ENCODE data around the gene HAL.

HAL gene

GRCh38 chr12:96006727-96007126 is 10.6 kb upstream of the HAL start:
- DNase-seq = no peak

DNA sequence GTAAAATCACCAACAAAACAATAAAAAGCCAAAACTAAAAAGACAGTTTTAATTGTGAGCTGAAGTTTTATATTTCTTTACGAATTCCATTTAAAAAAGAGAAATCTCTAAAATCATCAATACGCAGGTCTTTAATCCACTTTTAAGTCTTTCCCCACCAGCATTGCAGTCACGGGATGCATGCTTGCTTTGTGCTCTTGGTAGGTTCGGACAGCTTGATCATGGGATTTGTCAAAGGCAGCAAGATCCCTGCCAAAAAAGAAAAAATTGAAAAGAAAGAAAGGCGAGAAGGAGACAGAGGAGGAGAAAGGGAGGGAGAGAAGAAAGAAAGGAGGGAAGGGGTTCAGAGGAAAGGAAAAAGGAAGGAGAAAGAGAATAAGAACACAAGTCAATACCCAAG is 4.7 kb upstream of the HAL start:
- DNase-seq = no peak

DNA sequence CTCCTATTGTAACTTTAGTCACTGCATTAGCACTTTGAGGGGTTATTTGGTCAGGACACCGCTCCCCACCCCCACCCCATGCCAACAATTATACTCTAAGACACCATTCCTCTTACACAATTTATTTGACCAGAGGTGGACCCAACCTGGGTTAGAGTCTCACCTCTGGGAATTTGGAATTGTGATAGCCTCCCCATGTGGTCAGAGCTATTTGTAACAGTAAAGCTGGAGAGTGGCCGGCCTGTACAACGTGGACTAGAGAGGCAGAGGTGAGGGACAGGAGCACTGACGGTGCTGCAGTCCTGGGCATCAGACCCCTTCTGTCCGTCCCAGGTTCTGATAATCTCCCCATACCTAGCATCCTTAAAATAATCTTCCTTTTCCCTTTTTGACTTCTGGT is 3.3 kb upstream of the HAL start:
- no peak for DNase-seq

DNA sequence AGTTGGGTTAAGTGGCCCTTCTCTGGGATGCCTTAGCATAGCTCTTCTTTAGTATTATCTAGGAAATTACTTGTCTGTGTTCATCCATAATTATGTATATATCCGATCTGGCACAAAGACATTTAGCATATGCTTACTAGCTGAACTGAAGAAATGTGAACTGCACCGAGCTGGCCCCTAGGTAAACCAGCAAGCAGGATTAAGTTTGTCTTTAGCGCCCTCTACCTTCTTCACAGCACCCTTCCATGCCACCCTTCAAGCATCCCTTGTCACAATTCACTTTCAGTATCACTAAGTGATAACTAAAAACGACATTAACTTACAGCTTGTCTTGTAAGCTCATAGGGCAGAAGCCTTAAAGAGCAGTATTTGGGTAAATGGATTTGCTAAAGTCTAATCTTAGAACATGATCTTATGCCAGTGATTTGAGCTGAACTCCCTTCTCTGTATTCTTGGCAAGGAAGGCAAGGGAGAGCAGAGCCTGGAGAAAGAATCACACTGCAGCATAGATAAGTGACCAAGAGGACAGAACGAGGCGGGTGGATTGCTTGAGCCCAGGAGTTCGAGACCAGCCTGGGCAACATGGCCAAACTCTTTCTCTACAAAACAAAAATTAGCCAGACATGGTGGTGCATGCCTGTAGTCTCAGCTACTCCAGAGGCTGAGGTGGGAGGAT is 2.6 kb upstream of the HAL start:
- peak; percentile 55 for DNase-seq

DNA sequence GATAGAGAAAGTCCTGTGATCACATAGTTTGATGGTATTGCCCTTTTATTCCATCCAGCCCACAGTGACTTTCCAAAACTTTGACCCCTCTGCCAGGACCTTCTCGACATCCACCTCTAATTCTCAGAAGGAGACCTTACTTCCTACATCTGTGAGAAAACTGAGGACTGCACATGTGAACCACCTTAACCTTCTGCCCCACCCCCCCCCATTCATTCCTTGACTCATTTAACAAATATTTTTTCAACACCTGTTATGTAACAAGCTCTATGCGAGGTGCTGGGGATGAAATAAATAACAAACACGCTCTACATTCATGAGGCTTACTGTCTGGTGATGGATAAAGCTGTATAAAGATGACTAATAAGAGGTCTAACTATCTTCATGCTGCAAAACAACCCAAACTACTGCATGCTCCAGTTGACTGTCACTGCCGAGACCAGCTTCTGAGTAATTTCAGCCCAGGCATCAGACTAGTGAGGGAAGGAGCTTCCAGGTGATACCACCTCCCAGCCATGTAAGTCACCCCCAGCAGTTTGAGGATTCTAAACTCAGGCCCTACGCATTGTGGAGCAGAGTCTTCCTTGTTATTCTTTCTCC is 1.9 kb upstream of the HAL start:
- no peak for DNase-seq

DNA sequence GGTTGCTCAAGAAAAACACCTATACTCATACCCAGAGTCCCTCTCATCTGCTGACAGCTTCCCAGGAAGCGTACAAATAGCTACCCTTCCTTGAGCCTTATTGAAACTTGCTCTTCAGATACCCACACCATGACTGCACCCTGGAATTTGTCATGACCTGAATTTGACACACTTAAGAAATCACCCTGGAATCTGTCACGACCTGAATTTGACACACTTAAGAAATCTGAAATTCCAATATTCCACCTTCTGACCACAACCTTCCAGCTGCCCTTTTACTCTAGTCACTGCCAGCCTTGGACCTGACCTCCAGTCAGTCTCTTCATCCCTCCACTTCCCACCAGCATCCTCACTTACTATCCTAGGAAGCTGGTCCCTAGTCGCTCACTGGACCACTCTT is 1.1 kb upstream of the HAL start:
- no peak for DNase-seq

DNA sequence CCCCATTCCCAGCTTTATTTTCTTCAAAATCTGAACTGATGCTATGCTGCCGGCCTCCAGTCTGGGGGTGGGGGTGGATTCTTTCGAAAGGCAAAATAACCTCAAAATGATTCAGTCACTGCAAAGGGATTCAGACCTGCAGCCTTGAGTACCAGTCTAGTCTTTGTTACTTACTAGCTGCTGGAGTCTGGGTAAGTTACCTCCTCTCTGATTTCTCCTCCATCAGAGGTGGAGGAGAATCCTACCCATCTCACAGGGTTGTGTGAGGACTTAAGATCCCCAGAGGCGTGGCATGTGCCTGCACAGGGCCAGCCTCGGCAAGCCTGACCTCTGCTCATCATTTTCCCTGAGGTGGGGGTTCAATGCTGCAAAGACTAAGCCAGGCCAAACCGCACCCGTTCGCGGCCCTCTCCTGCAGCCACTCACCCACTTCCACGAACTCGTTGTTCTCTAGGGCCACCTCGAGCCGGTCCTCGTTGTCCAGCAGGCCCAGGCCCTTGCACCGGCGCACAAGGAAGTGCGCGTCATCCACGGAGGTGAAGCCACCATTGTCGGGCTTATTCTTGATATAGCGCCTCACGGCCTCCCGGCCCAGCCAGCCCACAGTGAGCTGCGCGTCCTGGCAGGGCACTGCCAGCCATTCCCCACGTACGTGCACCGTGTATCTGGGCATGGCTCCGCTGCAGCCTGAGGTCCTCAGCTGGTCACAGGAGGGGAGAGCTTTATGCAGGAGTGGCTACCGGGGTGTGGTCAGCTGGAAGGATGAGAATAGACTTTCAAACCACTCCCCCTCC is 709 bp downstream of the HAL start:
- no peak for DNase-seq

DNA sequence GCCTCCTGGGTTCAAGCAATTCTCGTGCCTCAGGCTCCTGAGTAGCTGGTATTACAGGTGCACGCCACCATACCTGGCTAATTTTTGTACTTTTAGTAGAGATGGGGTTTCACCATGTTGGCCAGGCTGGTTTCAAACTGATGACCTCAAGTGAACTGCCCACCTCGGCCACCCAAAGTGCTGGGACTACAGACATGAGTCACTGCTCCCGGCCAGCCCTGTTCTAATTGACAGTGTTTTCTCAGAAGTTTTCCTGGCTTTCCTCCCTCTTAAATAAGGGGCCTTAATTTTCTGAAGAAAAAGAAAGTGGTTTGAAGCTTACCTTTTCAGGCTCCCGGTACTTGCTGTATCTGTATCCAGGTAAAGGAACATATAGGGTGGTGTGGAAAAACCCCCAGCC is 1.7 kb downstream of the HAL start:
- DNase-seq = no peak

- DNase-seq = no peak
Measured at GRCh38 chr12:95993907-95994306, 2.2 kb downstream of the HAL start.

DNA sequence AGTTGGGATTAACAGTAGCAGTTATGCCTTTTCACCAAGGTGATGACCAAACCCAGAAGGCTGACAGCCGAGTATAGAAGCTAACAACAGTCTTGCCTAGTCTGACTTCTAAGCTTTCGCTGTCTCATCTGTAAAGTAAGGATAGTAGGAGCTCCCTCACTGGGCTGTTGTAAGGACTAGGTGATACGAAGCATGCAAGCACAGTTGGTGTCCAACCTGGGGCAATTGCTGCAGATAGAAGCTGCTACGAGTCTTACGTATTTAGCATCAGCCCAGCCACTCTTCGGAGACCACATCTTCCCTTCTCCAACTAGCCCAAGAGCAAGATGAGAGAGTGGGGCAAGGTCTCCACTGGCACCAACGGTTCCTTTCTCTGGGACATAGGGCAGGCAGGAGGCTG is 6.0 kb downstream of the HAL start:
- no peak for DNase-seq

DNA sequence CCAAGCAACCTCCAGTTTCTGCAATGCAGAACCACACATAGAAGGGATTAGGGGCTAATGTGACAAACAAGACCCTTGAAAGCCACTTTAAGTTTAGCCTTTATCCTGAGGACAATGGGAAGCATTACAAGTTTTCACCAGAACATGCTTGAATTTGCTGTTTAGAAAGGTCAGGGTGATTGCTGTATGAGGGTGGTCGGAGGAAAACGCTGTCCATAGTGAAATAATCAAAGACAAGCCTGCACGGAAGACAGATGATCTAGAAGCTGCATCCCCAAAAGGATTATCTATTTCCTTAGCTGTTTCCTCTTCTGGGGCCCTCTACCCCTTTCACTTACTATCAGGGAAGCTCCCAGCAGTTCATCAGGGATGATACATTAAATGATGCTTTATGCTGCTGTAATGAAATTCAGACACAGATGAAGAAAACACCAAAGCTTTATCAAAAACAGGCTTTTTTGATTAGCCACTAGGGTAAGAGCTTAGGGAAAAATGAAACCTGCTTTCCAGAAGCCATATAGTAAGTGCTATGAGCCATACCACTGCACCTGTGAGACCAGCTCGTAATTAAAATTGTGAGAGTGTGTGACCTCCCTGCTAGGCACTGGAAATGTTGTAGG is 6.5 kb downstream of the HAL start:
- no peak for DNase-seq

- no peak for DNase-seq
Measured at GRCh38 chr12:95988506-95989275, 7.5 kb downstream of the HAL start.

DNA sequence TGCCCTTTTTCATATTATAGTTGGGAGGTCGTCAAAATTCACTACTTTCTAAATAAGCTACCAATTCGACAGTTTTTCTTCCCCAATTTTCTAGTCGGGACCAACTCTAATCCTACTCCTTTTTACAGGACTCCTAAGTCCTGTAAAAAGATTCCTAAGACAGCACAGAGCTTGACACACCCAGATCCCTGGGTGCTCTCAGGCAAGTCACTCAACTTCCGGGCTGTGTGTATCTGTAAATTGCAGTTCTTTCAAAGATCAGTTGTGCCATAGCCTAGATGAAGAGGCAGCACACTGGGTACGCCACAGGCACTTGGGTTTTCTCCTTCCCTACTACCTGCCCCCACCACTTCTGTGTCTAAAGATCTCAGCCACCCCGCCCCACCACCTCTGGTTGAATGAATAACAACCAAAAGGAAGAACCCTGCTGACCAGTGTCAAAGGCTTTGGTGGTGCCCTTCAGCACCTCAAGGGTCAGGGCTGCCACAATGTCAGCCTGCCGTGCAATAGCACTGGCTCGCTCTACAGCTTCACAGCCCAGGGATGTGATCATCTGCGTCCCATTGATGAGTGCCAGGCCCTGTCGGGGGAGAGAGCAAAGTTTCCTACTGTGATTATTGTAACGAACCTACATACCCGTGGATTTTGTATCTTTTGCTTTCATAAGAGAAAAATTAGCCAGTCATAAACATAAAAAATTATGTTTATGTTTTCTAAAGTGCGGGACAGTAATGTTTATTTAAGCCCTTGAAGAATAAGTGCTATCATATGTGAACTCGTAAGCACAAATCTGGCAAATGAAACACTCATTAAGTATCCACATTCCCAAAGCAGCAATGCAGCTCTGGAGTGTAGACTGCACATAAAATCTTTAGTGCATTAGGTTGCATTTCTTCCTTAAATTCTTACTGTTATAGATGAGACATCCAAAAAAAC is 9.2 kb downstream of the HAL start:
- DNase-seq = no peak

DNA sequence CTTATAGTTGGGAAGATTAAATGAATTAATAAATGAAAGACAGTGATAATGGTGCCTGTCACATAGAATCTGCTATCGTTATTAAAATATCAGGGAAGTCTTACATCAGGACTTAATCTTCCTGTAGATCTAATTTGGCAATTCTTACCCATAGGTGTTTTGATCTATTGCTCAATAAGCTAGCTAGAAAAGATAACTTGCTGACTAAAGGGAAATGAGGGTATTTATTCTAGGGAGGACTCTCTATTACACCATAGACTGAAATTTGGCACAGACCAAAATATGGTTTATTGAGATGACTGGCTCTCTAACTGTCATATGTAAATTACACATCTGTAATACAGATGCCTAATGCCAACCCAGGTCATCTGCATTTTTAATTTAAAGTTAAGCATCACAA is 11.5 kb downstream of the HAL start:
- DNase-seq = no peak

DNA sequence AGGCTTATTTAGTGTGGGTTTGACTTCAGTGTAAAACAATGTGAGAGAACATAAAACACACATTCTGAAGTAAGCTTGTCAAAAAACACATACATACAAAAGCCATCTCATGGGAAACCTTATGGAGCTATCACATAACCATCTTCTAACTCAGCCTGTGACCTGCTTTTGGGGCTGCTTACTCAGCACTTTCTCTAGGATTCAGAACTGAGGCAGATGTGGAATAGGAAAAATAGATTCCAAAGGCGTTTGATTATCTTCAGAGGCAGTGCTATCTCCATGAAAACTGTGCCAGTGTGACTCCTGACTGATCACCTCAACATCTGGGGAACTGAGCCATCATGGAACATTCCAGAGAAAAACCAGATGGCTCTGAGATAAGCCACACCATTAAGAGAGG is 13.5 kb downstream of the HAL start:
- DNase-seq = no peak

- DNase-seq = no peak
Measured at GRCh38 chr12:95980437-95980836, 15.7 kb downstream of the HAL start.

GRCh38 chr12:95978774-95979173 is 17.4 kb downstream of the HAL start:
- no peak for DNase-seq

GRCh38 chr12:95978351-95978750 is 17.8 kb downstream of the HAL start:
- no peak for DNase-seq

DNA sequence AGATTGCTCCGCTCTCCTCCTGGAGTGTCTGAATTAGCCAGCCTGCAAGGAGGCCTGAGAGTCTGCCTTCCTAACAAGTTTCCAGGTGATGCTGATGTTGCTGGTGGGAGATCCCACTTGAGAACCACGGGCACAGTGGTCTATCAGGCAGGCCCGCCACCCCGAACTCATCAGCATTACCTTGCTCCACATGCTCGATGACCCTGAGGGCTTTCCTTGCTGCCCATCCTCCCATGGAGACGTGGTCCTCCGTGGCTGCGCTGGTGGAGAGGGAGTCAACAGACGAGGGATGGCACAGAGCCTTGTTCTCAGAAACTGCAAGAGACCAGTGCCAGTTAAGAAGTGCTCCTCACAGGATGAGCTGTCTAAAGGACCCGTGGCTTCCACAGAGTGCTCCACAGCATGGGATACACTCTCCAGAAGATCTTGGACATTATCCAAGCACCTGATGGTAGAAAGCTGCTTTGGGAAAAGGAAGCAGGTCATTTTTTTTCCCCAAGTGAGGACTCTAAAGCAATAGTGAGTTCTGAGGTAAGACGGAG is 18.3 kb downstream of the HAL start:
- no peak for DNase-seq

- no peak for DNase-seq
Measured at GRCh38 chr12:95976416-95976832, 19.7 kb downstream of the HAL start.

- DNase-seq = no peak
Measured at GRCh38 chr12:95975491-95975890, 20.7 kb downstream of the HAL start.

DNA sequence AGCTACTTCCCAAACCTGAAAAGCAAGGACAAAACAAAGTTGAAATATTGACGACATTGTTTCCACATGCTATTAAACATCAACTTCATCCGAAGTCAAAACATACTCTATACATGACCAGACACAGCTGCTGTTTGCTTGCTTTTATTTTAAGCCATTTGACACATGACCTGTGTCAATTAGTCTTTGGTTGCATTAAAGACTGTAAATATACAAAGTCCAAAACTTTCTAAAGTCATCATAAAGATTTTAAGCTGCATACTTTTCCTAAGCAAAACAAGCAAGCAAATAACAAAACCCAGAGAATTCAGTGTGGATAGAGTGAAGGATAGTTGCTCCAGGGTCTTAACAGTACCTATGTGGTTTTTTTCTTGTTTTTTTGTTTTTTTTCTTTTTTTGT is 21.8 kb downstream of the HAL start:
- no peak for DNase-seq
